BE2C (cell line): ENCODE measurements around the gene EFCAB12.

Source experiments
- DNase-seq: peaks from one replicate; pipeline ENCODE4 v3.0.0-alpha.2; 2020
- H3K27me3 ChIP-seq: fragments of 250-450 bp; sonication (Bioruptor Pico); 2 replicates; pipeline ENCODE4 v1.5.1; 2020; ENCODE audit warnings: mild to moderate bottlenecking
- H3K36me3 ChIP-seq: fragments of 250-450 bp; sonication (Bioruptor Pico); 2 replicates; pipeline ENCODE4 v1.5.1; 2020; ENCODE audit warnings: mild to moderate bottlenecking
- H3K4me1 ChIP-seq: fragments of 250-450 bp; sonication (Bioruptor Pico); 2 replicates; pipeline ENCODE4 v1.5.1; 2020
- H3K4me3 ChIP-seq: 2 replicates; pipeline ENCODE4 v1.5.1; 2011; ENCODE audit warnings: low read depth, low read length
- H3K9me3 ChIP-seq: fragments of 250-450 bp; sonication (Bioruptor Pico); 2 replicates; pipeline ENCODE4 v1.5.1; 2020
- TF ChIP-seq, protein P1 (sequence below): IDR thresholded peaks from 2 replicates; pipeline ENCODE4 v1.5.1; 2012; ENCODE audit warnings: mild to moderate bottlenecking, low read depth, low read length

The EFCAB12 gene

DNA sequence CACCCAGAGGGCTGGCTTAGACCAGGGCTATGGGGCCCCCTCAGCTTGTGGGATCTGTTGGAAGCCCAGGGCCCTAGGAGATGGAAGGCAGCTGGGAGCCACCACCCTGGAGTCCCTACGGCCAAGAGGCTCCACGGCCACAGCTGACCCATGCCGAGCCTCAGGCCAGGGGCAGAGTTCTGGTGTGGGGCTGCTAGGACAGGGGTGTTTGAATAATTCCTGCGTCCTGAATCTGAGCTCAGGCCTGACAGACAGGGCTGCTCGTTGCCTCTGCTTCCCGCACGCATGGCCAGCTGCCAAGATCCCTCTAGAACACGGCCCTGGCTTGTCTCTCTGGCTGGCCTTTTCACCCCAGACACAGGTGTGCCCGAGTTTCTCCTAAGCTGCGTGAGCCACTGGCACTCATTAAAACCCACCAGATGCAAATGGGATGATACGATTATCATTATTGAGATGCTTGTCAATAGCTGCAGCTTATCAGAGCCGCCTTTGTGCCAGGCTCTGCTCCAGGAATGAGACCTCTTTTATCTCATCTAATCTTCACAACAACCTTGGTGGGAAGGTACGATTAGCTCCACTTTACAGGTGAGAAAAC, 70.2 kb downstream of the EFCAB12 start:
- TF ChIP-seq, protein P1, sequence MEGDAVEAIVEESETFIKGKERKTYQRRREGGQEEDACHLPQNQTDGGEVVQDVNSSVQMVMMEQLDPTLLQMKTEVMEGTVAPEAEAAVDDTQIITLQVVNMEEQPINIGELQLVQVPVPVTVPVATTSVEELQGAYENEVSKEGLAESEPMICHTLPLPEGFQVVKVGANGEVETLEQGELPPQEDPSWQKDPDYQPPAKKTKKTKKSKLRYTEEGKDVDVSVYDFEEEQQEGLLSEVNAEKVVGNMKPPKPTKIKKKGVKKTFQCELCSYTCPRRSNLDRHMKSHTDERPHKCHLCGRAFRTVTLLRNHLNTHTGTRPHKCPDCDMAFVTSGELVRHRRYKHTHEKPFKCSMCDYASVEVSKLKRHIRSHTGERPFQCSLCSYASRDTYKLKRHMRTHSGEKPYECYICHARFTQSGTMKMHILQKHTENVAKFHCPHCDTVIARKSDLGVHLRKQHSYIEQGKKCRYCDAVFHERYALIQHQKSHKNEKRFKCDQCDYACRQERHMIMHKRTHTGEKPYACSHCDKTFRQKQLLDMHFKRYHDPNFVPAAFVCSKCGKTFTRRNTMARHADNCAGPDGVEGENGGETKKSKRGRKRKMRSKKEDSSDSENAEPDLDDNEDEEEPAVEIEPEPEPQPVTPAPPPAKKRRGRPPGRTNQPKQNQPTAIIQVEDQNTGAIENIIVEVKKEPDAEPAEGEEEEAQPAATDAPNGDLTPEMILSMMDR = no peak
- Histone ChIP-seq H3K4me3 (no peak overlapping the region), H3K36me3 (no peaks in the 10 kb centered on the region), H3K27me3 (no peaks in the 10 kb centered on the region), H3K4me1 (peaks cover 23% of the 10 kb centered on the region), H3K9me3 (no peaks in the 10 kb centered on the region)
- peak; percentile 61 for DNase-seq

DNA sequence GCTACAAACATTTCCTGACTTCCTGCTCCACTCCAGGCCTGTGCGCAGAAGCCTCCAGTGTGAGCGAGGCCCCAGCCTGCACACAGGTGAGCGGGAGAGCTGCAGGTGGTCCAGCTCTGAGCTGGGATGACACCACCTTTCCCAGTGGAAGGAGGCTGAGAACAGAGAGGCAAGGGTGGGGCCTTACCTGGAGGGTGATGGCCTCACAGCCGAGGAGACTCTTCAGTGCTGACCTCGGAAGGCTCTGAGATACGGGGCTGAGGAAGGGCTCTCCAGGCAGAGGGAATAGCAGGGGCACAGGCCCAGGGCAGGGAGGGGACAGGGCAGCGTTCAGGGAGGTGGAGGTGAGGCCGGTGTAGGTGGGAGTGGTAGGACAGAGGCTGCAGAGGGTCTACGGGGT, 70.8 kb downstream of the EFCAB12 start:
- H3K4me3 ChIP-seq = no peak overlapping the region
- no peaks in the 10 kb centered on the region for H3K27me3 ChIP-seq
- DNase-seq = no peak
- H3K4me1 ChIP-seq = peaks cover 23% of the 10 kb centered on the region
- H3K36me3 ChIP-seq = no peaks in the 10 kb centered on the region
- H3K9me3 ChIP-seq = no peaks in the 10 kb centered on the region
- TF ChIP-seq, protein P1 = no peak

DNA sequence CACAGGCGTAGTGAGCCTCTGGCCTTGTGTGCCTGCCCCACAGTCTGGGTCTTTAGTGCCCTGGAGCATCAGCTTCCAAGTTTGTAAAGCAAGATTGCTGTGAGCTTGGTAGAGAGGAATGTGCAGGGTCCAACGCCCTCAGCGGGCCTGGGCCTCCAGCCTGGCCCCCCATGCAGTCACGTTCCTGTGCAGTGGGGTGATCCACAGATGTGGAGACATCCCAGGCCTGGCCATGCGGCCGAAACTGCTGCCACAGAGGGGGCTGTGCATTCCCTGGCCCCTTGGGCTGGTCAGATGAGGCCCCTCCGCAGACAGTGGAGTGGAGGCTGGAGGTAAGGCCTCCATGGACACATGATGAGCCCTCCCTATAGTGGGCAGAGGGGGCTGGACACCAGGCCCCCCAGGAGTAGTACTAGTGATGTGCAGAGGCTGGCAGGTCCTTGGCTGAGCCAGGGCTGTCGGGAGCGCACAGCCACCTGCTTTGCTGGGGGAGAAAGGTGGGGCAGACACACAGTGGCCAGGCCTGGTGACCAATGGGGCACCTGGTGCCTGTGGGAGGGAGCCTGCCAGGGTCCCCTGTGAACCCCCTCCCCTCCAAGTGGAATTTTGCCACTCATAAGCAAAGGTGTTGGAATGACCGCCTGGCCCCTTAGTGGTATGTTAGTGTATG, 71.5 kb downstream of the EFCAB12 start:
- H3K27me3 ChIP-seq = no peaks in the 10 kb centered on the region
- no peak for DNase-seq
- no peaks in the 10 kb centered on the region for H3K9me3 ChIP-seq
- no peaks in the 10 kb centered on the region for H3K36me3 ChIP-seq
- H3K4me1 ChIP-seq = peaks cover 23% of the 10 kb centered on the region
- H3K4me3 ChIP-seq = no peak overlapping the region
- TF ChIP-seq, protein P1 = no peak

DNA sequence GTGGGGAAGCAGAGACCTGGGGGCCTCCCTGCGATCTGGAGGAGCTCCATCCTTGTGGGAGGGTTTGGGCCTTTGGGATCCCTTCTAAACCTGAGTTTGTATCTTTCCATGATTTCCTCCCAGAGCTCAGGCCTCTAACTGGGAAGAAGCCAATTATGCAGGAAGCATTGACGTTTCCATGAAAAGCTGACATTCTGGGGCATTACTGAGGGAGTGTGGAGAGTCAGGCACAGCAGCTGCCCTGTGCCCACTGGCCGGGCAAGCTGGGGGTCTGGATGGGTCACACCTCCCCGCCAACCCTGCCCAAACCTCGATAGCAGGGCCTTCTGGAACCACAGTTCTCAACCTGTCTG, 74.9 kb downstream of the EFCAB12 start:
- TF ChIP-seq, protein P1 = no peak
- no peaks in the 10 kb centered on the region for H3K9me3 ChIP-seq
- H3K4me3 ChIP-seq = no peak overlapping the region
- DNase-seq = no peak
- H3K4me1 ChIP-seq = peaks cover 5% of the 10 kb centered on the region
- no peaks in the 10 kb centered on the region for H3K36me3 ChIP-seq
- no peaks in the 10 kb centered on the region for H3K27me3 ChIP-seq

DNA sequence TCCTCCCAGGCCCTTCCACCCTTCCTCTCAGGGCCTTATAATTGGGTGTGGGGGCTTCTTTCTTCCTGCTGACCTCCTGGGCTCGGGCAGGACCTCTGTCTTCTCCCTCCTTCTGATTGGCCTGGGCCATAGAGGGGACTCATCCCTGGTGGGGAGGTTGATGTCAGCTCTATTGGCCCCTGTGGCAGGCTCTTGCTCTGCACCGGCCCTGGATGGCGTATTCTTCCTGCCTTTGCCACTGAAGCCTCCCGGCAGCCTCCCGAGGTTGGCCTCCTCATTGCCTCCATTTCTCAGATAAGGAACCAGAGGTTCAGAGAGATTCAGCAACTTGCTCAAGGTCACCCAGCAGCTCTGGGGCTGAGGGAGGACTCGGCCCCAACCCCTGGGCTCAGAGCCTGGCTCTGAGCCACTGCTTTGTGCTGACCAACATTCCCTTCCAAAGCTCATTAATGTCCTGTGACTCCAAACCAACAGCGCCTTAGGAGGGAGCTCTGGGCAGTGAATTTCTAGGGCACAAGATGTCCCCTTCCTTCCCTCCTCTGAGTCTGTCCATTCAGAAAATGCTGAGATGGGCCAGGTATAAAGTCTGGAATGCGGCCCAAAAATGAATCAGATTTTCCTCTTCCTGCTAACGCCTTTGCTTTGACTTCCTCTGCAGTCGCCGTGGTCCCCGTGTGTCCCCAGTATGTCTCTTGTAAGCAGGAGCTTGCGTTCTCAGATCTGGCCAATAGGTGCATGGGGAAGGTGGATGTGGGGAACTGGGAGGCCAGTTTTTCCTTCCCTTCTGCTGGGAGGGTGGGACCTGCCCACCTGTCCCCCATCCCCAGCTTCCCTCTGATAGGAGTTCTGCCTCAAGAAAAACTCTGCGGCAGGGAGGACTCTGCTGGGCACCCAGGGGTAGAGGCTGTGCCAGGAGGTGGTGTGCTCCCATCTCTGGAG, 75.5 kb downstream of the EFCAB12 start:
- TF ChIP-seq, protein P1 = no peak
- no peak overlapping the region for H3K4me3 ChIP-seq
- no peak for DNase-seq
- H3K36me3 ChIP-seq = no peaks in the 10 kb centered on the region
- H3K9me3 ChIP-seq = no peaks in the 10 kb centered on the region
- H3K4me1 ChIP-seq = no peaks in the 10 kb centered on the region; the same call in 1 of the 2 replicates
- no peaks in the 10 kb centered on the region for H3K27me3 ChIP-seq
